DMS53 treated with DMSO at 0.1 percent for 48 hours (cell line): ENCODE data around the gene SCFD1.

Source experiments
- DNase-seq: peaks from one replicate; lab custom pipeline; 2025; ENCODE audit not compliant: unreplicated experiment; lab: John Stamatoyannopoulos, UW

The SCFD1 gene

DNA sequence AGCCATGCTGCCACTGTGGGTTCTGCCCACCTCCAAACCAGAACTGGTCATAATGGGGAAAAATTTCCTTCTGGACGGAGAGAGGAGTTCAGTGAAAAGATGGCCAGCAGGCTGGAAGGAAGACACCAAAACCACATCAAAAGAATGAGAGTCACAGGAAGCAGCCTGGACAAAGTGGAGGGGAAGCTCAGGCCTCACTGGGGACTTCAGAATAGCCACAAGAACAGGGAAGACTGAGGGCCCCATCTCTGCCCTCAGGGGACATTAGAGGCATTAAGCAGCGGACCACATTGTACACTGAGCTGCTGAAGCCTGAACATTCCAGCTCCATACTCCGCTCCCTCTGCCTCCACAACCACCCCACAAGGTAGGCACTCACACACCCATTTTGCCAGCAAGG is 132.7 kb downstream of the SCFD1 start:
- DNase-seq = no peak

DNA sequence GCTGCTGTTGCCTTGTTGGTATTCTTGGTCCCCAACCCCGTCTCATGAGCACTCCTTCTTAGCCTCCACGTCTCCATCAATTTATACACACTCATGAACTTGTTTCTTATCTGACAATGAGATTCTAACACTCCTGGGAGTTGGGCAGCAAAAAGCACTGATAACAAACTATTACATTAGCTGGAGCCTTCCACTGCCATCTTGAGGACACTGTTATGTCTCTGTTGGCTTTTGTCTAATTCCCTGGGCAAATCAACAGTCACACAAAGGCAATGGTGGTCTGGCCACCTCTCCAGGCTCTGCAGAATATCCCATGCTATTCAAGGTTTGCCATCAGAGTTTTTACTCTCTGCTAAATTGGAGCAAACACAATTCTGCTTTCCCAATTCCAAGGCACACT is 134.5 kb downstream of the SCFD1 start:
- no peak for DNase-seq

DNA sequence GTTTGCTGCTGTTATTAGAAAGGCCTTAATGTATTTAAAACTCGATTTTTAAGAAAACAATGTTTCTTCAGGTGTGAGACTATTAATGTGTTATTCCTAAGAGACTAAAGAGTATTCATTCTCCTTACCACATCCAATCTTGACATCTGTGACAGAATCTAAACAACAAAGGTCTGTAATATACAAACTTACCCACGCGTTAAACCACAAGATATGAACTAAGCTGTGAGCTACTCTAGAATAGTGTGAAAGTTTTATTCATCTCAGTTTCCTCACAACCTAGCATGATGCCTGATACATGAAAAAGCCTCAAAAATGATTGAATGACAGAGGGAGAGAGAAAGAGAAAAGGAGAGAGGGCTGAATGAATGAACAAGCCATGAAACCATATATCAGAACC is 135.0 kb downstream of the SCFD1 start:
- DNase-seq = no peak

DNA sequence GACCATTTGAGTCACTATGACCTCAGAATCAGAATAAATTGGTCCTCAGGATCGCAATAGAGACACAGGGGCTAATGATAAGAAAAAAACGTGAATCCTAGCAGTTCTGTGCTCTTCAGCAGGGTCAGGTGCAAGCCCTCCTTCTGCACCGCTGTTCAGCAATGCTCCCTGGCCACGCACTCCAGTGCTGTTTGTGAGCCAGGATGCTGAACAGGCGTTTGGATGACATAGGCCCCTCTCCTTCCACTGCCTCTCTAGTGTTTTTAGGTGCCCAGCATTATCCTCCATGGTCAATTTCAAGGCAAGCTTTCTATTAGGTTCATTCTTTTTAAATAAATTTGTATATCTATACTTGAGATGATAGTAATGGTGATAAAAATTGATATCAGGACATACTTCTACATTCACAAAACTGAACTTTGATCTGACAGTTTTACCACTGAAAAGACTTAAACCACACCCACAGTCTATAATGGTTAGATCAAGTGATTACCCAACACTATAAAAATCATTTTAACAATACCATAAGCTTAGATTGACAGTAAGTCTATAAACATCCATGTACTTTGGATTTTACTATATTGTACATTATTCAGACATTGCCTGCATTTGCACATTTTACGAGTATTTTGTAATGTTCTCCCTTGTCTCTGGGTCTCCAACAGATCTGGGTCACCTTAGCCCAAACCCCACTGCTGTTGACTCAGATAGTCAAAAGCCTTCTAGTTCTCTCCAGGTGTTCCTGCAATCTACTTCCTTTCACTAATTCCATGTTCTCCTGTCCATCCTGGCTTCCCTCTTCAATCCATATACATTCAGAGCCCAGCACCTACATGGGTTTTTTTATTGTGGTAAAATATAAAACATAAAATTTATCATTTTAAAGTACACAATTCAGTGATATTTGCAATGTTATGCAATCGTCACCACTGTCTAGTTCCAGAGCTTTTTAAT is 137.3 kb downstream of the SCFD1 start:
- DNase-seq = no peak

DNA sequence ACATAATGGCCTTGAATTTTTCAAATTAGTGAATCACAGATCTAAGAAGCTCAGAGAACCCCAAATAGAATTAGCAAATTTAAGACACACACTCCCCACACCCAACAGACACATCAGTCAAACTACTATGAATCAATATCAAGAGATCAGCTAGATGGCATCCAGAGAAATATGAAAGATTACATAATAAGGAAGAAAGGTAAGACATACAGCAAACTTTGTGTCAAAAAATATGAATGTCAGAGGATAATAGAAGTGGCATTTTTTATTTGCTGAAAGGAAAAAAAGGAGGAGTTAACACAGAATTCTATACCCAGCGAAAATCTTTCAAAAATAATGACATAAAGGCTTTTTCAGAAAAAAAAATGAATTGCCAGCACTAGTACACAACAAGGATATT is 141.8 kb downstream of the SCFD1 start:
- no peak for DNase-seq

DNA sequence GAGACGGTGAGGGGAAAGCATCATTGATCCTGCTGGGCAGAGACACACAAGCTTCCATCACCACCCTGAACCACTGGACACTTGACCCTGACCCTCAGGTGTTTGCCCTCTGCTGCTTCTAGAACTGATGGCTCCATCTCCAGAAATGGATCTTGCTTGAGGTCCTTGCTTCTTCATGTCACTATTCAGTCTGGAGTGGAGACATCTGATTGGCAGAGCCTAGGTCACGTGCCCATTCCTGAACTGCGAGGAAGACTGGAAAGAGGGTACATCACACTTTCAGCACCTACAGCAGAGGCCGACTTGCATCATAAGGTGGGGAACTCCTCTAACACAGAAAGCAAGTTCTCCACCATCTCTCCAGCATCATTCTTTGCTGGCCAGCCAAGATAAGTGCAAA is 145.5 kb downstream of the SCFD1 start:
- no peak for DNase-seq

DNA sequence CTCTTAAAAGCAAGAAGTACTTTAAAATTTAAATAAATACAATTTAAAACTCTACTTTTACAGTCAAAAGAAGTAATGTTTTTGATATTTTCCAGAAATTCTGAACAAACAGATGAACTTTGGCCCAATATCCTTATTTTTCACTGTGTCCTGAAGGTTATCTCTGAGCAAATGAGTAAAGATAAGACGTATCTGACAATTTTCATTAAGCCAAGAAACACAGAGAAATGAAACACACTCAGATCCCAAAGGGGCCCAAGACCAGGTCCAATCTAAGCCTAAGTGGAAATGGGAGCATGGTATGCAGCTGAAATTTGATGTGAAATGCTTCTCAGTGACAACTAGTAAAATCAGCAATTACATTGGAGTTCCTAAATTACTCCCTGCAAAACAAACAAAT is 146.7 kb downstream of the SCFD1 start:
- no peak for DNase-seq

DNA sequence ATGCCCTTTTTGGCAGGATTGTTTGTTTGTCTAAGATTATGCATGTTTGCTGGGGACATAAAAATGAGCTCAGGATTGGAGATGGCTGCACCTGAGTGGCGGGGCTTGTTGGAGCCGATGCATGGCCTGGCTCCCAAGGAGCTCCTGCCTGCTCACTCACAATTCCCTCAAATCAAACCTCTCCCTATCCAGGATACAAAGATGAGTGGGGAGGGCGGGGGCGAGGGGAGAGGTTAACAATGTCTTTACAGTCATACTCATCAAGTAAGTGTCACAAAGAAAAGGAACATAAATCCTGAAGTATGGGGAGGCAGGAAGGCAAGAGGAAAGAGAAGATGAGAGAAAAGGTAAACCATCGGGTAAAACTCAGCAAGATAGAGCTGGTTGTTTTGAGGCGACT is 148.3 kb downstream of the SCFD1 start:
- no peak for DNase-seq

DNA sequence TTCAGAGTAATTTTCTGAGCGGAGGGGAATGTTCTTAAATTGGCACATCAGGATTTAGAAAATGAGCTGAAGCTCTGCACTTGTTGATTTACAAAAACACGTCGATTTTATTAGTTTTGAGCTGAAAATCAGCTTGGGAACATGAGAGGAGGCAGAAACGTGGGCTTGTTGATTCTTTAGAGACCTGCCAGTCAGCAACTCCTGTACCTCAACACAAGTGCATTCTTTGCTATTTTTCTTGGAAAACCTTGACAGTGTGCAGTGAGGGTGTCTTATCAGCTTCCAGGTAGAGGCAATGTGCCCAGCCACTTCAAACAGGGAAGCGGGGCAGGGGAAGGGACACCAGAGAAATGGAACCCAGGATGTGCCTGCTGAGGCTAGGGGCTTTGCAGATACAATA is 149.5 kb downstream of the SCFD1 start:
- no peak for DNase-seq

DNA sequence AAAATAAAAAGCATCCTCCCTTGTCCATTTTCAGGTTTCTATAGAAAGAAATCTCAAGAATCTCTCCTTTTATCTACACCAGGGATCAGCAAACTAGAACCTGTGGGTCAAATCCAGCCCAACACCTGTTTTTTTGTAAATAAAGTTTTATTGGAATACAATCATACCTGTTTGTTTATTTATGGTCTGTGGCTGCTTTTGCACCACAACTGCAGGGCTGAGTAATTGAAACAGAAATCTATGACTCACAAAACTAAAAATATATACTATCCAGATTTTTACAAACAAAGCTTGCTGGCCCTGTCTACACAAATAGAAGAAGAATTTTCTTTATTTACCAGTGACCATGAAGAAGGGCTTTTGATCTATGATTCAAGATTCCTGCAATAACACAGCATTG is 157.1 kb downstream of the SCFD1 start:
- DNase-seq = peak; percentile 11
